Thyroid gland (tissue), 4 donors: ENCODE results near the gene UBE4B.

Experiments used
- POLR2A ChIP-seq, 2 donors: fragments of 450-650 bp; IDR thresholded peaks; one replicate each; pipeline ENCODE4 v1.6.1; 2017; ENCODE audit warnings: antibody characterized with exemption in 2 of 2, mild to moderate bottlenecking in 2 of 2, moderate library complexity in 1 of 2
- TF ChIP-seq, protein P1 (sequence below), 6 experiments: fragments of 200-600 bp in 3 of 6; fragments of 450-650 bp in 3 of 6; sonication (generic) in 3 of 6; IDR thresholded peaks; one replicate each; pipeline ENCODE4 v1.5.1; 2016 to 2019; ENCODE audit warnings: antibody characterized with exemption in 6 of 6, mild to moderate bottlenecking in 2 of 6, inconsistent platforms in 1 of 6, moderate library complexity in 1 of 6

DNA sequence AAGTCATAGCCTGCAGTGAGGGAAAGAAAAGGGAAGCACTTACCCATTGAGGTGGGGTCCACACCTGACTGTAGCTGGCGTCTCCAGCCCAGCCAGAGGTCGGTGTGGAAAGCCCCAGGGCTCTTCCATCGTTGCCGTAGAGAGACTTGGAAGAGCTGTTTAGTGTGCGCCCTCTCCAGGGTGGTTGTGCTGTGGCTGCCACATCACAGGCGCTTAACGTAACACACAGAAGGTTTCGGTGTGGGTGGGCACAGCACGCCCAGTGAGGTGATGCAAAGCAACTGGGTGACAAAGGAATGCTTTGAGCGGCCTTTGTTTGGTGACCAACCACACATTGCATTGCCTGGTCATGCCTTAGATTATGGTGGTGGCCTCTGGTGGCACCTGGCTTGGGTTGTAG, 140.8 kb downstream of the UBE4B start:
- TF ChIP-seq, protein P1, sequence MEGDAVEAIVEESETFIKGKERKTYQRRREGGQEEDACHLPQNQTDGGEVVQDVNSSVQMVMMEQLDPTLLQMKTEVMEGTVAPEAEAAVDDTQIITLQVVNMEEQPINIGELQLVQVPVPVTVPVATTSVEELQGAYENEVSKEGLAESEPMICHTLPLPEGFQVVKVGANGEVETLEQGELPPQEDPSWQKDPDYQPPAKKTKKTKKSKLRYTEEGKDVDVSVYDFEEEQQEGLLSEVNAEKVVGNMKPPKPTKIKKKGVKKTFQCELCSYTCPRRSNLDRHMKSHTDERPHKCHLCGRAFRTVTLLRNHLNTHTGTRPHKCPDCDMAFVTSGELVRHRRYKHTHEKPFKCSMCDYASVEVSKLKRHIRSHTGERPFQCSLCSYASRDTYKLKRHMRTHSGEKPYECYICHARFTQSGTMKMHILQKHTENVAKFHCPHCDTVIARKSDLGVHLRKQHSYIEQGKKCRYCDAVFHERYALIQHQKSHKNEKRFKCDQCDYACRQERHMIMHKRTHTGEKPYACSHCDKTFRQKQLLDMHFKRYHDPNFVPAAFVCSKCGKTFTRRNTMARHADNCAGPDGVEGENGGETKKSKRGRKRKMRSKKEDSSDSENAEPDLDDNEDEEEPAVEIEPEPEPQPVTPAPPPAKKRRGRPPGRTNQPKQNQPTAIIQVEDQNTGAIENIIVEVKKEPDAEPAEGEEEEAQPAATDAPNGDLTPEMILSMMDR (IDR thresholded peaks at IDR 0.05): no peak
- TF ChIP-seq POLR2A (IDR thresholded peaks at IDR 0.05): no peak
